Measurements from ENCODE around the gene RAI1. TPM values are rescaled to one million over a fixed set of nuclear protein-coding genes. Genes with fewer than 3 reads are reported as not detected.
"Not testable (repeated sequence)": the region's sequence is repeated elsewhere in the genome, so short reads cannot be mapped to it uniquely, and the experiment has no call there.

The RAI1 gene, protein sequence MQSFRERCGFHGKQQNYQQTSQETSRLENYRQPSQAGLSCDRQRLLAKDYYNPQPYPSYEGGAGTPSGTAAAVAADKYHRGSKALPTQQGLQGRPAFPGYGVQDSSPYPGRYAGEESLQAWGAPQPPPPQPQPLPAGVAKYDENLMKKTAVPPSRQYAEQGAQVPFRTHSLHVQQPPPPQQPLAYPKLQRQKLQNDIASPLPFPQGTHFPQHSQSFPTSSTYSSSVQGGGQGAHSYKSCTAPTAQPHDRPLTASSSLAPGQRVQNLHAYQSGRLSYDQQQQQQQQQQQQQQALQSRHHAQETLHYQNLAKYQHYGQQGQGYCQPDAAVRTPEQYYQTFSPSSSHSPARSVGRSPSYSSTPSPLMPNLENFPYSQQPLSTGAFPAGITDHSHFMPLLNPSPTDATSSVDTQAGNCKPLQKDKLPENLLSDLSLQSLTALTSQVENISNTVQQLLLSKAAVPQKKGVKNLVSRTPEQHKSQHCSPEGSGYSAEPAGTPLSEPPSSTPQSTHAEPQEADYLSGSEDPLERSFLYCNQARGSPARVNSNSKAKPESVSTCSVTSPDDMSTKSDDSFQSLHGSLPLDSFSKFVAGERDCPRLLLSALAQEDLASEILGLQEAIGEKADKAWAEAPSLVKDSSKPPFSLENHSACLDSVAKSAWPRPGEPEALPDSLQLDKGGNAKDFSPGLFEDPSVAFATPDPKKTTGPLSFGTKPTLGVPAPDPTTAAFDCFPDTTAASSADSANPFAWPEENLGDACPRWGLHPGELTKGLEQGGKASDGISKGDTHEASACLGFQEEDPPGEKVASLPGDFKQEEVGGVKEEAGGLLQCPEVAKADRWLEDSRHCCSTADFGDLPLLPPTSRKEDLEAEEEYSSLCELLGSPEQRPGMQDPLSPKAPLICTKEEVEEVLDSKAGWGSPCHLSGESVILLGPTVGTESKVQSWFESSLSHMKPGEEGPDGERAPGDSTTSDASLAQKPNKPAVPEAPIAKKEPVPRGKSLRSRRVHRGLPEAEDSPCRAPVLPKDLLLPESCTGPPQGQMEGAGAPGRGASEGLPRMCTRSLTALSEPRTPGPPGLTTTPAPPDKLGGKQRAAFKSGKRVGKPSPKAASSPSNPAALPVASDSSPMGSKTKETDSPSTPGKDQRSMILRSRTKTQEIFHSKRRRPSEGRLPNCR (N-terminal part only)
- total RNA-seq, result 10 to 100 TPM; 15.8 to 23.8 TPM
- long read RNA-seq, partial matches to known transcripts, result 22 of 31 reads
- long read RNA-seq, other reads (novel, unspliced or antisense), result 9 of 31 reads

DNA sequence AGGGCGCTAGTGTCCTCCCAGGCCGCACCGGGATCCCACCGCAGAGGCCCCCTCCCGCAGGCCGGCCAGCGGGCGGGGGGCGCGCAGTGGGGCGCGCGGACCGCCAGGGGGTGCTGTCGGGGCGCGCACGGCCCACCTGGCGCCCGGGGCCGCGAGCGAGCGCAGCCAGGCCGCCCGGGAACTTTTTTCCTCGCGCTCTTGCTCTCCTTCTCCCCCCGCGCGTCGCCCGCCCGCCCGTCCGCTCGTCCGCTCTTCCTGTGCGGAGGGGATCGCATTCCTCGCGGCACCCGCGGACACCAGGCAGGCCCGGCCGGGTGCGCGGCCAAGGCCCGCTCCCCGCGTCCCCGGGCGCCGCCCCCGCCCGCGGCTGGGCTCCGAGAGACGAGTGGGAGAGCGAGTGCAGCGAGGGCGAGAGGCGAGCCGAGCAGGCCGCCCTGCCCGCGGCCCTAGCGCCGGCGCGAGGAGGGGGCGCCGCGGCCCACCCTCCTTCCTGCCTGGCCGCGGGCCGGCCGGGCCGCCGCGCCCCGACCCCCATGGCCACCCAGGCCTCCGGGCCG is at the start of gene RAI1:
Gene RAI1 (plus strand): TSS at position 272 of the 557 bp plus-strand sequence. CDS start 111,491 bp downstream, outside the sequence.
- peak; percentile 59 for ATAC-seq
- intact Hi-C loops (cut with DNase I, micrococcal nuclease), result loop anchor here in 1 of 2 donors (10.0 kb wide), 1 partner anchor 94 kb away; no protein-coding TSS in a partner anchor
- peak; percentile 78 to 81 for DNase-seq

DNA sequence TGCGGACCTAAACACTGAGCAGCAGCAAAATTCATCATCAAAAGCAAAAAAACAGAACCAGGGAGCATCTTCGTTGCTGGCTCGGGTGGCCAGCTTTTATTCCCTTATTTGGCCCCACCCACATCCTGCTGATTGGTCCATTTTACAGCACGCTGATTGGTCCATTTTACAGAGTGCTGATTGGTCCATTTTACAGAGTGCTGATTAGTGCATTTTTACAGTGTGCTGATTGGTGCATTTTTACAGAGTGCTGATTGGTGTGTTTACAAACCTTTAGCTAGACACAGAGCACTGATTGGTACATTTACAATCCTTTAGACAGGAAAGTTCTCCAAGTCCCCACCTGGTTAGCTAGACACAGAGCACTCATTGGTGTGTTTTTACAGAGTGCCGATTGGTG is 48.6 kb upstream of the RAI1 start:
- ATAC-seq; DNase-seq; intact Hi-C loops (cut with DNase I, micrococcal nuclease): not testable (repeated sequence)

DNA sequence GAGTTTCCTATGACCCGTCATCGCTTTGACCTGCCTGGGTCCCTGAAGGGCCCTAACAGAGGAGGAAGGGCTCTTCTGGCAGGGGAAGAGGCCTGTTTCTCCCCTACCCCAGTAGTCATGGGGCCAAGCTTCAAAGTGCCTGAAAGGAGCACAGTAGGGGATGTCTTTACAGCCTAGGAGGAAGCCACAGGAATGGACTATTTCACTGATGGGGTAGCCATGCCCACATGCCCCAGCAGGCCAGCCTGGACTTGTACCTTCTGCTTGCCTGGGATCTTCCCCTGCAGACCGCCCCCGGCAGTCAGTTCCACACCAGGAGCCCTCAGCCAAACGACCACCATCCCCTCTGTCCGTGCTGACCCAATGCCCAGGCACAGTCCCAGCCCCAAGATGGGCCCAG is 47.9 kb upstream of the RAI1 start:
- ATAC-seq (no peak), DNase-seq (no peak)
- intact Hi-C loops (cut with DNase I, micrococcal nuclease), result no loop called here

- intact Hi-C loops (cut with DNase I, micrococcal nuclease), result no loop called here
- no peak for DNase-seq
- ATAC-seq, result no peak
These were observed 46.1 kb upstream of the RAI1 start for GRCh38 chr17:17635126-17635525.

GRCh38 chr17:17635537-17636271 is 45.6 kb upstream of the RAI1 start:
- intact Hi-C loops (cut with DNase I, micrococcal nuclease); ATAC-seq; DNase-seq: not testable (repeated sequence)

DNA sequence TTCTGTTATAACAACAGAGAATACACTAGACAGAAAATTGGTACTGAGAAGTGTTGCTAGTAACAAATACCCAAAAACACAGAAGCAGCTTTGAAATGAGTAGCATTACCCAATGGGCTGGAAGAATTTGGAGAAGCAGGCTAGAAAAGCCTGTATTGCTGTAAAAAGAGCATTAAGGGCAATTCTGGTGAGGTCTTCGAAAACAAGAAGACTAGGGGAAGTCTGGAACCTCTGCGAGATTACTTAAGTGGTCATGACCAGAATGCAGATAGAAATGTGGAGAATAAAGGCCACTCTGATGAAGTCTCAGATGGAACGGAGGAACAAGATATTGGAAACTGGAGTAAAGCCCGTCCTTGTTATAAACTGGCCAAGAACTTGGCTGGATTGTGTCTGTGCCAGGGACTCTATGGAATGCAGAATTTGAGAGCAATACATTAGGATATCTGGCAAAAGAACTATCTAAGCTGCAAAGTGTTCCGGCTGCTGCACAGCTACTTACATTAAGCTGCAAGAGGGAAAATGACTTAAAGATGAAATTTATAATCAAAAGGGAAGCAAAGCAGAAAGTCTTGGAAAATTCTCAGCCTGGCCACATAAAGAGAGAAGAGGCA is 44.9 kb upstream of the RAI1 start:
- intact Hi-C loops (cut with DNase I, micrococcal nuclease), result no loop called here
- DNase-seq (no peak), ATAC-seq (no peak)

GRCh38 chr17:17638467-17638866 is 42.8 kb upstream of the RAI1 start:
- ATAC-seq (no peak), DNase-seq (no peak)
- intact Hi-C loops (cut with DNase I, micrococcal nuclease), result no loop called here

- ATAC-seq, DNase-seq: not testable (repeated sequence)
- intact Hi-C loops (cut with DNase I, micrococcal nuclease), result loop anchor here (2.0 to 5.0 kb wide), 3 partner anchors 142 to 285 kb away; partner anchors contain the start of gene RASD1 (in 1 of the 2)
These were observed 41.5 kb upstream of the RAI1 start for GRCh38 chr17:17639661-17640270.

- ATAC-seq (peak; percentile 89), DNase-seq (peak; percentile 62 to 75)
- intact Hi-C loops (cut with DNase I, micrococcal nuclease), result loop anchor here (2.0 to 5.0 kb wide), 3 partner anchors 145 to 287 kb away; partner anchors contain the start of gene RASD1 (in 1 of the 2)
These were observed 39.4 kb upstream of the RAI1 start for GRCh38 chr17:17641621-17642409.

DNA sequence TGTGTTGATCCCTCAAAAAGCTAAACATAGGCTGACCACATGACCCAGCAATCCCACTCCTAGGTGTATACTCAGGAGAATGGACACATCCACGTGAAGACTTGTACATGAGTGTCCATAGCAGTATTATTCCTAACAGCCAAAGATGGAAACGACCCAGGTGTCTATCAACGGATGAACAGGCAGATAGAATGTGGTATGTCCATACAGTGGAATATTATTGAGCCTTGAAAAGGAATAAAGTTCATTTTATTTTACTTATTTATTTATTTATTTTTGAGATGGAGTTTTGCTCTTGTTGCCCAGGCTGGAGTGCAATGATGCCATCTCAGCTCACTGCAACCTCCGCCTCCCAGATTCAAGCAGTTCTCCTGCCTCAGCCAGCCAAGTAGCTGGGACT is 36.1 kb upstream of the RAI1 start:
- intact Hi-C loops (cut with DNase I, micrococcal nuclease); DNase-seq; ATAC-seq: not testable (repeated sequence)

DNA sequence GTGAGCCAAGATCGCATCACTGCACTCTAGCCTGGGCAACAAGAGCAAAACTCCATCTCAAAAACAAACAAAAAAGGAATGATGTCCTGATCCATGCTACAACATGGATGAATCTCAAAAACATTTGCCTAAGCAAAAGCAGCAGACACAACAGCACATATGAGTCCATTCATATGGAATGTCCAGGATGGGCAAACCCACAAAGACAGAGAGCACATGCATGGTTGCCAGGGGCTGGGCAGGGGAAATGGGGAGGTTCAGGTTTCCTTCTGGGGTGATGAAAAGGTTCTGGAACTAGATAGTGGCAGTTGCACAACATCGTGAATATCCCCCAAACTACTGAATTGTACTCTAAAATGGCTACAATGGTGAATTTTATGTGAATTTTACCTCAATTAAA is 35.3 kb upstream of the RAI1 start:
- no peak for DNase-seq
- intact Hi-C loops (cut with DNase I, micrococcal nuclease), result no loop called here
- no peak for ATAC-seq

DNA sequence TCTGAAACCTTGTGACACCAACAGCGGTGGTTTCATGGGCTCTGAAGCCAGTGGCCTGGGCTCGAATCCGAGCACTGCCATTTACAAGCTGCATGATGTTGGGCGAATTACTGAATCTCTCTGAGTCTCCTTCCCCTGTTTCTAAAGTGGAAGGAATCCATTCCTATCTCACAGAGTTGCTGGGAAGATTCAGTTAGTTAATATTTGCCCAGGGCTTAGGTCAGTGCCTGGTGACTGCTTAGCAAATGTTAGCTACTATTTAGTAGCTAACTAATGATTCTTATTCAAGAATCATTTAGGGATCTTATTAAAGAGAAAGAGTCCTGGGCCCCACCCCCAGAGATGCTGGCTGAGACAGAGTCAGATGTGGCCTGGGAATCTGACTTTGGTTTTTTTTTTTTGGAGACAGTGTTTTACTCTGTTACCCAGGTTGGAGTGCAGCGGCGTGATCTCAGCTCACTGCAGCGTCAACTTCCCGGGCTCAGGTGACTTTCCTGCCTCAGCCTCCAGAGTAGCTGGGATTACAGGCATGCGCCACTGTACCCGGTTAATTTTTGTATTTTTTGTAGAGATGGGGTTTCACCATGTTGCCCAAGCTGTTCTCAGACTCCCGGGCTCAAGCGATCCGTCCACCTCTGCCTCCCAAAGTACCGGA is 33.6 kb upstream of the RAI1 start:
- ATAC-seq (no peak), DNase-seq (no peak)
- intact Hi-C loops (cut with DNase I, micrococcal nuclease), result no loop called here

DNA sequence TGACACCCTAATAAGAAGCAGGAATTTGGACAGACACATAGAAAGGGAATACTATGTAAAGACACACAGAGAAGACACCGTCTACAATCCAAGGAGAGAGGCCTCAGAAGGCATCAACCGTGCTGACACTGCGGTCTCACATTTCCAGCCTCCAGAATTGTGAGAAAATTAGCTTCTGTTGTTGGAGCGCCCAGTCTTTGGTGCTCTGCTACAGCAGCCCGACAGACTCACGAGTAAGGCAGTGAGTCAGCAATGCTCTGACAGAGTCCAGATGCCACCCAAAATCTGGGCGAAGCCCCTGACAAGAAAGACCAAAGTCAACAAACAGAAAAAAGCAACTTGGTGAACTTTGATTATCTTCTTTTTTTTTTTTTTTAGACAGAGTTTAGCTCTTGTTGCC is 32.5 kb upstream of the RAI1 start:
- ATAC-seq (no peak), DNase-seq (no peak)
- intact Hi-C loops (cut with DNase I, micrococcal nuclease), result no loop called here

- intact Hi-C loops (cut with DNase I, micrococcal nuclease), result no loop called here
- ATAC-seq (no peak), DNase-seq (no peak)
These were observed 30.3 kb upstream of the RAI1 start for GRCh38 chr17:17650959-17651358.

DNA sequence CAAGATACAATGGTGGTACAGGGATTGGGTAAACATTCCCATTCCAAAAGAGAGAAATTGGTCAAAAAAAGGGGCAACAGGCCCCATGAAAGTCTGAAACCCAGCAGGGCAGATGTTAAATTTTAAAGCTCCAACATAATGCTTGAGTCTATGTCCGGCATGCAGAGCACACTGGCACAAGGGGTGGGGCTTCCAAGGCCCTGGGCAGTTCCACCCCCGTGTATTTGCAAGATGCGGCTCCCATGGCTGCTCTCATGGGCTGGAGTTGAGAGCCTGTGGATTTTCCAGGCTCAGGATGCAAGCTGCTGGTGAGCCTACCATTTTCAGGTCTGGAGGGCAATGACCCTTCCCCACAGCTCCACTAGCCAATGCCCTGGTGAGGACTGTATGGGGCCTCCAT is 27.9 kb upstream of the RAI1 start:
- DNase-seq (no peak), ATAC-seq (no peak)
- intact Hi-C loops (cut with DNase I, micrococcal nuclease), result no loop called here

DNA sequence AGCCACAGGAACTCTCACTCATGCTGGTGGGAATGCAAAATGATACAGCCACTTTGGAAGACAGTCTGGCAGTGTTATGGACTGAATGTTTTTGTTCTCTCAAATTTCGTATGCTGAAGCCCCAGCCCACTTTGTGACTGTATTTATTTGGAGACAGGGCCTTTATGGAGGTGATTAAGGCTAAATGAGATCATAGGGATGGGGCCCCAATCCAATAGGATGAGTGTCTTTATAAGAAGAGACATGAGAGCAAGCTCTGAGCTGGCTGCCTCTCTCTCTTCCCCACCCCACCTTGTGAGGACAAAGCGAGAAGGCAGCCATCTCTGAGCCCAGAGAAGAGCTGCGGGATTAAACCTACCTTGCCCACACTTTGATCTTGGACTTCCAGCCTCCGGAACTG is 21.9 kb upstream of the RAI1 start:
- ATAC-seq (no peak), DNase-seq (no peak)
- intact Hi-C loops (cut with DNase I, micrococcal nuclease), result no loop called here

Data from left colon (tissue), 2 donors.